ENCODE measurements around the gene CRIM1.

The CRIM1 gene

DNA sequence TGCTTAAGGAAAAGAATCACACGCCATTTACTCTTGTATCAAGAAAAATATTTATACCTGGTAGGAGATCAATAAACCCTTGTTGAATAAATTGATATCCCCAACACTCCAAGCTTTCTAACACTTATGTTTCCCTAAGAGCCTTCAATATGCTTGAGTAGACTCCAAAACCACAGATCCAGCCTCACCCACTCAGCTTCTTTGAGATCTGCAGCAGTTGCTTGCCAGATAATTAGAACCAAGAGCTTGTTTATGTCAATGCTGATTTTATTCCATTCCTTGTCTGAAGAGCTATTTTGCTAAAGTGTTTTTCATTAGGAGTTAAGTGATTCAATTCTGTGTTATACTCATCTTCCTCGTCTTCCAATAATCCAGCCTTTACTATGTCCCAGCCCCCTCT lies 26.3 kb upstream of the CRIM1 start:
- in situ Hi-C loops (cut with HindIII; ENCODE audit: low sequenced_read_pairs) = loop anchor here (25.0 kb wide), 1 partner anchor 333 kb away; no protein-coding TSS in a partner anchor
- TF ChIP-seq, protein P1, sequence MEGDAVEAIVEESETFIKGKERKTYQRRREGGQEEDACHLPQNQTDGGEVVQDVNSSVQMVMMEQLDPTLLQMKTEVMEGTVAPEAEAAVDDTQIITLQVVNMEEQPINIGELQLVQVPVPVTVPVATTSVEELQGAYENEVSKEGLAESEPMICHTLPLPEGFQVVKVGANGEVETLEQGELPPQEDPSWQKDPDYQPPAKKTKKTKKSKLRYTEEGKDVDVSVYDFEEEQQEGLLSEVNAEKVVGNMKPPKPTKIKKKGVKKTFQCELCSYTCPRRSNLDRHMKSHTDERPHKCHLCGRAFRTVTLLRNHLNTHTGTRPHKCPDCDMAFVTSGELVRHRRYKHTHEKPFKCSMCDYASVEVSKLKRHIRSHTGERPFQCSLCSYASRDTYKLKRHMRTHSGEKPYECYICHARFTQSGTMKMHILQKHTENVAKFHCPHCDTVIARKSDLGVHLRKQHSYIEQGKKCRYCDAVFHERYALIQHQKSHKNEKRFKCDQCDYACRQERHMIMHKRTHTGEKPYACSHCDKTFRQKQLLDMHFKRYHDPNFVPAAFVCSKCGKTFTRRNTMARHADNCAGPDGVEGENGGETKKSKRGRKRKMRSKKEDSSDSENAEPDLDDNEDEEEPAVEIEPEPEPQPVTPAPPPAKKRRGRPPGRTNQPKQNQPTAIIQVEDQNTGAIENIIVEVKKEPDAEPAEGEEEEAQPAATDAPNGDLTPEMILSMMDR (IDR thresholded peaks at IDR 0.05; ENCODE audit: low read depth, low read length, missing control alignments) = no peak
- DNase-seq (ENCODE audit: low read depth) = peak; percentile 19
- H3K4me3 ChIP-seq (ENCODE audit: low read depth, low read length) = no peak overlapping the region

DNA sequence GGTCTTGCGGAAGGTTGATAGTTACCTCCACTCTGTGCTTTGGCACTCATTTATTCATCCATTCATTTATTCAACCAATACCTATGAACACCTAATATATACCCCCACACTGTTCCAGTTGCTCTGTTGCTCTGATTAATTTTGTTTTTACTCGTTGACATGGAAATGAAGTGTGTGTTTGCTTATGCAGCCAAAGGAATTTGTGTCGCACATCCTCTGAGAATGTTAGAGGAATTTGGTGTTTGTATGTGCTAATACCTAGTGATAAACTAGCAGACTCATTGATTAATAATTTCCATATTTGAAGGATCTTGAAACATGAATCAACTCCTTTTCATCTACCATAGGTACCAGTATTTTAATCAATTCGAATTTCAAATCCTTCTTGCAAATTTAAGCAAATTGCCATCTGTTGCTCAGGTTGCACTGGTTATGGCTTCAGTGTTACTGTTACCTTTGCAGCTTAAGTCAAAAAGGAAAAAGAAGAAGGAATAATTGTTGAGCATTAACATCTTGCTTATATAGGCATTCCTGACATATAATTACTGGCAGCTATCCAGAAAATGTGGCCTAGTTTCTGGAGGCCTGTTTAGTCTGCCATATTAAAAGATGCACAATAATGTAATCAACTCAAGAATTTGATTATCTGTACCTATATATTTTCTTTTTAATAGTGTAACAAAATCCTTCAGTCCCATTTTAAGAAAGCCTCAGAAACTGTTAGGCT lies 25.7 kb upstream of the CRIM1 start:
- H3K4me3 ChIP-seq (ENCODE audit: low read depth, low read length) = no peak overlapping the region
- TF ChIP-seq, protein P1 (IDR thresholded peaks at IDR 0.05; ENCODE audit: low read depth, low read length, missing control alignments) = no peak
- peak; percentile 29 for DNase-seq (ENCODE audit: low read depth)
- in situ Hi-C loops (cut with HindIII; ENCODE audit: low sequenced_read_pairs) = loop anchor here (25.0 kb wide), 1 partner anchor 332 kb away; no protein-coding TSS in a partner anchor

DNA sequence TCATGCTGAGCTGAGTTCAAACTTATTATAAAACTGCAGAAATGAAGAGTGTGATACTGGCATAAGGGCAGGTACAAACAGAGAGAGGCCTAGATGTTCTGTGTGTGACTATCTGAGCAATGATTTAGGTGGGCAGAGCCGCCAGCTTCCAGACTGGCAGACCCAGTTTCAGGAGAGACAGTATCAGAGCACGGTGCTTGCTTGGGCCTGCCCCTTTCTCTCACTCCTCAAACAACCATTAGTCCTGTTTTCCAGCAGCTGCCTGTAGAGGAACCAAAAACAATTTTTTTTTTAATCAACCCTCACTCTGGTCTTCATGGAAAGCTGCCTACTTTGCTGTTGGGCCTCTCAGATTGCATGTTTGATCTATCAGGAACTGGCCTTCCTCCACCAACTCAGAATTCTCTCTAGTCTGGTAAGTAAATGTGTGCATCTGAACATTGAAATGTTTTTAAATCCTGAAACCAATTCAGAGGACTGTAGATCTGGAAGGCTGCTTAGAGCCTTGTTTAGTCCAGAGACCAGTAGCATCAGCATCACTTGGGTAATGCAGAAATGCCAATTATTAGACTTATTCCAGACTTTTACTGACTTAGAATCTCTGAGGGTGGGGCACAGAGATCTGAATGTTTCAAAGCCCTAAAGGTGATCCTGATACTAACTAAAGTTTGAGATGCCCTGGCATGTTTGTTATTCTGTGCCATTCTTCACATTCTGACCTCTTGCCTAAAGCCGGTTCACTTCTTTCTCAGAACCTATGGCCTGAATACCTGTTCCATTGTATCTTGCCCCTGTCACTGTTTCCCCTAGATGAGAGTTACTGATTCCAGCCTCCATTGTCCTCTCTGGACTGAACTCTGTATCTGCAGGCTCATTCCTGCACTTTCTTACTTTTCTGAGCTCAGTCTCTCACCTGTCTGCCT lies 24.8 kb upstream of the CRIM1 start:
- in situ Hi-C loops (cut with HindIII; ENCODE audit: low sequenced_read_pairs) = loop anchor here (25.0 kb wide), 1 partner anchor 332 kb away; no protein-coding TSS in a partner anchor
- H3K4me3 ChIP-seq (ENCODE audit: low read depth, low read length) = no peak overlapping the region
- DNase-seq (ENCODE audit: low read depth) = no peak
- TF ChIP-seq, protein P1 (IDR thresholded peaks at IDR 0.05; ENCODE audit: low read depth, low read length, missing control alignments) = no peak

DNA sequence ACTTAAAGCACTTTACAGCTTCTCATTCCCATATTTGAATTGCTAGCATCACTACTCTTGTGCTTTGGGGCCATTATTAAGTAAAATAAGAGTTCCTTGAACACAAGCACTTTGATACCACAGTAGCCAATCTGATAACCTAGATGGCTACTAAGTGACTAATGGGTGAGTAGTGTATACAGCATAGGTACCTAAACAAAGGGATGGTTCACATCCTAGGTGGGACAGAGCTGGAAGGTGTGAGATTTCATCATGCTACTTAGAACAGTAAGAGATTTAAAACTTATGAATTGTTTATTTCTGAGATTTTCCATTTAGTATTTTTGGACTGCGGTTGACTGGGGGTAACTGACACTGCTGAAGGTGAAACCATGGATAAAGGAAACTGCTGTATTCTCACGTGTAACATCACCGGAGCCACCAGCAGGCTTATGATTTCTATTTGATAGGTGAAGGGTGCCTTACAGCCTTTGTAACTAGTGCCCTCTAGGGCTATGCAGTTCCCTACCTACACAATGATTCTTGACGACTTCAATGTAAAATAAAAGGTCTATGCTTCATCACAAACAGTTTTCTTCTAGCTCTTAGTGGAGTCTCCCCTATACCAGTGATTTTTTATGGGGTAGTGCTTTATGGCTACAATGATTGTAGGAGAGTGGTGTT lies 22.1 kb upstream of the CRIM1 start:
- DNase-seq (ENCODE audit: low read depth) = no peak
- H3K4me3 ChIP-seq (ENCODE audit: low read depth, low read length) = no peak overlapping the region
- TF ChIP-seq, protein P1 (IDR thresholded peaks at IDR 0.05; ENCODE audit: low read depth, low read length, missing control alignments) = no peak
- in situ Hi-C loops (cut with HindIII; ENCODE audit: low sequenced_read_pairs) = loop anchor here (25.0 kb wide), 1 partner anchor 329 kb away; no protein-coding TSS in a partner anchor

DNA sequence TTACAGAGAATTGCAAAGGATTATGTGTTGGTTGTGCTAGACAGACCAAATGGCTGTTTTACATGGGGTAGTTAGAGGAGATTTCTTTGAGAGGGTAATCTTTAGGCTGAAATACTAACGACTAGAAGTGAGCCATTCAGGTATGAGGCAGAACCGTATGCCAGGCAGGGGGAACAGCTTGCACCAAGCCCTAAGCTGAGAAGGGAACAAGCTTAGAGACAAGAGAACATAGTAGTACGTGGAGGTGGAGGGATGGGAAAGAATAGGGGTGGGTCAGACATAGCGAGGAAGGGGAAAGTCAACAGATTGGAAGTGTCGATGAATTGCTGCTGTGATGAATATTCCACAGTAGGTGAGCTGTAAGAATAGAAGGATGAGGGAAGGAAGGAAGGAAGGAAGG lies 20.0 kb upstream of the CRIM1 start:
- TF ChIP-seq, protein P1 (IDR thresholded peaks at IDR 0.05; ENCODE audit: low read depth, low read length, missing control alignments) = no peak
- in situ Hi-C loops (cut with HindIII; ENCODE audit: low sequenced_read_pairs) = loop anchor here (25.0 kb wide), 1 partner anchor 327 kb away; no protein-coding TSS in a partner anchor
- no peak overlapping the region for H3K4me3 ChIP-seq (ENCODE audit: low read depth, low read length)
- DNase-seq (ENCODE audit: low read depth) = no peak

DNA sequence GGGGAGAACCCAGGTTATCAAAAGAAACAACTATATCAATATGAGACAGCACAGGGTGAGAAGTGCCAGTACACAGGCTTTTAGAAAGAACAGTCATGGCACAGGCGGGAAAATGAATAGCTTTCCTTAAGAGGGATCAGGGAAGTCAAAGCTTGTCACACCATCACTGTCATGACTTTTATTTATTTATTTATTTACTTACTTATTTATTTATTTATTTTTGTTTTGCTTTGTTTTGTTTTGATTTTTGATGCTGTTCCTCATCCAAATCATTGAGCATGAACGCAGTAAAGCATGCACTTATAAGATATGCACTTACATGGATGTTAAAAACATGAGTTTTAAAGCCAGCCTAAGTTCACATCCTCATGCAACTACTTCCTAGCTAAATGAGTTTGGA lies 19.3 kb upstream of the CRIM1 start:
- in situ Hi-C loops (cut with HindIII; ENCODE audit: low sequenced_read_pairs) = loop anchor here (25.0 kb wide), 1 partner anchor 326 kb away; no protein-coding TSS in a partner anchor
- DNase-seq (ENCODE audit: low read depth) = no peak
- TF ChIP-seq, protein P1 (IDR thresholded peaks at IDR 0.05; ENCODE audit: low read depth, low read length, missing control alignments) = no peak

More for the DNA sequence above, 19.3 kb upstream of the CRIM1 start:
- H3K4me3 ChIP-seq (ENCODE audit: low read depth, low read length) = no peak overlapping the region
